GM18505 (cell line): Measurements from ENCODE around the gene FST.

ENCODE experiments used
- ATAC-seq: cut with Tn5 transposase; IDR thresholded peaks from one replicate; pipeline ENCODE4 v1.9.1; 2021; ENCODE audit not compliant: unreplicated experiment
- POLR2A ChIP-seq: IDR thresholded peaks from 4 replicates; pipeline ENCODE4 v1.6.1; 2011; ENCODE audit warnings: borderline replicate concordance; ENCODE audit not compliant: insufficient read depth, insufficient read length; ENCODE audit errors: extremely low read depth

Gene FST, protein sequence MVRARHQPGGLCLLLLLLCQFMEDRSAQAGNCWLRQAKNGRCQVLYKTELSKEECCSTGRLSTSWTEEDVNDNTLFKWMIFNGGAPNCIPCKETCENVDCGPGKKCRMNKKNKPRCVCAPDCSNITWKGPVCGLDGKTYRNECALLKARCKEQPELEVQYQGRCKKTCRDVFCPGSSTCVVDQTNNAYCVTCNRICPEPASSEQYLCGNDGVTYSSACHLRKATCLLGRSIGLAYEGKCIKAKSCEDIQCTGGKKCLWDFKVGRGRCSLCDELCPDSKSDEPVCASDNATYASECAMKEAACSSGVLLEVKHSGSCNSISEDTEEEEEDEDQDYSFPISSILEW

GRCh38 chr5:53480416-53481158 lies at the start of gene FST:
Gene FST, plus strand, starts transcription at chr5:53480629. Its CDS starts 163 bp downstream, at chr5:53480792.
- TF ChIP-seq POLR2A = no peak
- ATAC-seq = no peak

DNA sequence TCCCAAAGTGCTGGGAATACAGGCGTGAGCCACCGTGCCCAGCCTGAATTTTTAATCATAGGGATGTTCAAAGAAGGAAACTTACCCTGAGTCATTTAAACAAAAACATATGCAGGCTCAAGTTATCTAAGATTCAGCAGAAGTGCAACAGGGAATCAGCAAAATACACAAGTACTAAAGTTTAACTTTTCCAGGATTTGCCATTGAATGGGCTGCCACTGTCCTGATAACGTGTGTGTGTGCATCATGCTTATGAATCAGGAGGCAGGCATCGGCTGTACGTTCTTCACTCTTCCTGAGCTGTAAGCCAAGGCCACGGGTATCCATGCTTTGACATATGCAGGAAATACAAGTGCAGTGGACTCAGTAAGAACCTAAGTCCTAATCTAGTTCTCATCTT lies 48.8 kb upstream of the FST start:
- no peak for TF ChIP-seq POLR2A
- no peak for ATAC-seq

GRCh38 chr5:53433026-53433425 lies 47.4 kb upstream of the FST start:
- ATAC-seq = no peak
- TF ChIP-seq POLR2A = no peak

DNA sequence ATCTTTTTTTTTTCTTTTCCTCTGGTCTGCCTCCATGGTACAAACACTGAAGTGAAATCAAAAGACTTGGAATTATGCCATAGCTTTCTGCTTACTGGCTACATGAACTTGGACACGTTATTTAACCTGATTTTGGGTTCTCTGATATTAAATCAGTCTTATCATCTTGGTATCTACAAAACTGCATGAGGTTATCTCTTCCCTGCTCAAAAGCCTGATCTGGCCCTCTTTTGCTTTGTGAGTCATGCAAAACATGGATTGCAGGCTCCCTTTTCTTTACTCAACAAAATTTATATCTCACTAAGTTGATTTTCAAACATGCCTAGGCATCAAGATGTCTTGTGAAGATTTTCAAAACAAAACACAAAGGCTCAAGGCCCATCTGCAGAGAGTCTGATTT lies 45.9 kb upstream of the FST start:
- ATAC-seq = no peak
- no peak for TF ChIP-seq POLR2A

- TF ChIP-seq POLR2A = no peak
- no peak for ATAC-seq
Measured at GRCh38 chr5:53436480-53437191, 43.8 kb upstream of the FST start.

GRCh38 chr5:53438079-53438478 lies 42.4 kb upstream of the FST start:
- no peak for ATAC-seq

GRCh38 chr5:53438486-53439472 lies 41.6 kb upstream of the FST start:
- no peak for ATAC-seq
- no peak for TF ChIP-seq POLR2A

More at GRCh38 chr5:53438079-53438478, 42.4 kb upstream of the FST start:
- no peak for TF ChIP-seq POLR2A

- no peak for TF ChIP-seq POLR2A
- no peak for ATAC-seq
Measured at GRCh38 chr5:53442961-53443360, 37.5 kb upstream of the FST start.

DNA sequence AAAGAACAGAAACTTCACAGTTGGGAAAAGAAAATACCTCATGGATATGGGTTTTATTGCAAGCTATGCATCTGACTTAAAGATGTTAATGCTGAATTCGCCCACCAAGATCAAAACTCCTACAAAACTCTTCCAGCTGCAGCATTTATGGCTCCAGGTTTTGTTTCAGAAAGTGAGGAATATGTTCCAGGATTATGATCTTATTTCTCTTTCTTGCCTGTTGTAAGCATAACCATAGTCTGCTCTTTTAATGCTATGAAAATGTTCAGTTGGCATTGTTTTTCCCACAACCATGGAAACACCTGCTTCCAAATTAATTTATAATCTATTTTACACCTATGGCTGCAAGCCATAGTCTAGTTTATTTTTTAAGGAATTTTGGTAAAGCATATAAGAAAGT lies 34.9 kb upstream of the FST start:
- ATAC-seq = no peak
- no peak for TF ChIP-seq POLR2A

- ATAC-seq = no peak
Measured at GRCh38 chr5:53446908-53447307, 33.5 kb upstream of the FST start.

GRCh38 chr5:53448851-53449250 lies 31.6 kb upstream of the FST start:
- no peak for ATAC-seq
- TF ChIP-seq POLR2A = no peak

More at GRCh38 chr5:53446908-53447307, 33.5 kb upstream of the FST start:
- TF ChIP-seq POLR2A = no peak

- TF ChIP-seq POLR2A = no peak
- ATAC-seq = no peak
Measured at GRCh38 chr5:53453898-53454718, 26.3 kb upstream of the FST start.
